HL-60 (cell line): ENCODE results near the gene ITIH4.
A peak's percentile ranks its signal among the peaks of the same experiment; 100 is the strongest.

Experiments used
- DNase-seq, 2 experiments: peaks; one replicate each; pipeline ENCODE4 v3.0.0-alpha.2; 2010 to 2020; ENCODE audit warnings: low read depth in 1 of 2, low spot score in 1 of 2
- H3K27ac ChIP-seq: fragments of 250-450 bp; sonication (Bioruptor Pico); replicated peaks from 2 replicates; pipeline ENCODE4 v1.5.1; 2020; ENCODE audit warnings: mild to moderate bottlenecking, moderate library complexity
- H3K27me3 ChIP-seq: fragments of 250-450 bp; sonication (Bioruptor Pico); 2 replicates; pipeline ENCODE4 v1.5.1; 2021; ENCODE audit warnings: mild to moderate bottlenecking, moderate library complexity; ENCODE audit not compliant: insufficient read depth, poor library complexity, severe bottlenecking
- H3K4me3 ChIP-seq: replicated peaks from 2 replicates; pipeline ENCODE4 v1.5.1; 2011; ENCODE audit warnings: mild to moderate bottlenecking, control low read depth, low read length; ENCODE audit not compliant: insufficient read depth
- GABPA ChIP-seq: IDR thresholded peaks from 2 replicates; pipeline ENCODE4 v1.6.1; 2012; ENCODE audit warnings: low read depth
- POLR2AphosphoS5 ChIP-seq: IDR thresholded peaks from 2 replicates; pipeline ENCODE4 v1.6.1; 2012; ENCODE audit warnings: low read depth
- SPI1 ChIP-seq: IDR thresholded peaks from 2 replicates; pipeline ENCODE4 v1.6.1; 2012; ENCODE audit warnings: low read depth, mild to moderate bottlenecking, borderline replicate concordance
- TF ChIP-seq, protein P1 (sequence below): IDR thresholded peaks from 2 replicates; pipeline ENCODE4 v1.6.1; 2012; ENCODE audit warnings: low read depth; ENCODE audit not compliant: insufficient replicate concordance
- TF ChIP-seq, protein P2 (sequence below): IDR thresholded peaks from one replicate; pipeline ENCODE4 v1.5.1; 2011; ENCODE audit warnings: low read length, control low read depth, inconsistent platforms; ENCODE audit not compliant: insufficient read depth

ITIH4 gene

GRCh38 chr3:52857133-52857532 lies 26.7 kb upstream of the ITIH4 start:
- Histone ChIP-seq H3K27me3 (no peaks in the 10 kb centered on the region), H3K27ac (no peak overlapping the region), H3K4me3 (no peak overlapping the region)
- no peak for DNase-seq
- TF ChIP-seq SPI1 (no peak), GABPA (no peak)
- TF ChIP-seq, protein P1, sequence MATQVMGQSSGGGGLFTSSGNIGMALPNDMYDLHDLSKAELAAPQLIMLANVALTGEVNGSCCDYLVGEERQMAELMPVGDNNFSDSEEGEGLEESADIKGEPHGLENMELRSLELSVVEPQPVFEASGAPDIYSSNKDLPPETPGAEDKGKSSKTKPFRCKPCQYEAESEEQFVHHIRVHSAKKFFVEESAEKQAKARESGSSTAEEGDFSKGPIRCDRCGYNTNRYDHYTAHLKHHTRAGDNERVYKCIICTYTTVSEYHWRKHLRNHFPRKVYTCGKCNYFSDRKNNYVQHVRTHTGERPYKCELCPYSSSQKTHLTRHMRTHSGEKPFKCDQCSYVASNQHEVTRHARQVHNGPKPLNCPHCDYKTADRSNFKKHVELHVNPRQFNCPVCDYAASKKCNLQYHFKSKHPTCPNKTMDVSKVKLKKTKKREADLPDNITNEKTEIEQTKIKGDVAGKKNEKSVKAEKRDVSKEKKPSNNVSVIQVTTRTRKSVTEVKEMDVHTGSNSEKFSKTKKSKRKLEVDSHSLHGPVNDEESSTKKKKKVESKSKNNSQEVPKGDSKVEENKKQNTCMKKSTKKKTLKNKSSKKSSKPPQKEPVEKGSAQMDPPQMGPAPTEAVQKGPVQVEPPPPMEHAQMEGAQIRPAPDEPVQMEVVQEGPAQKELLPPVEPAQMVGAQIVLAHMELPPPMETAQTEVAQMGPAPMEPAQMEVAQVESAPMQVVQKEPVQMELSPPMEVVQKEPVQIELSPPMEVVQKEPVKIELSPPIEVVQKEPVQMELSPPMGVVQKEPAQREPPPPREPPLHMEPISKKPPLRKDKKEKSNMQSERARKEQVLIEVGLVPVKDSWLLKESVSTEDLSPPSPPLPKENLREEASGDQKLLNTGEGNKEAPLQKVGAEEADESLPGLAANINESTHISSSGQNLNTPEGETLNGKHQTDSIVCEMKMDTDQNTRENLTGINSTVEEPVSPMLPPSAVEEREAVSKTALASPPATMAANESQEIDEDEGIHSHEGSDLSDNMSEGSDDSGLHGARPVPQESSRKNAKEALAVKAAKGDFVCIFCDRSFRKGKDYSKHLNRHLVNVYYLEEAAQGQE = no peak
- TF ChIP-seq, protein P2, sequence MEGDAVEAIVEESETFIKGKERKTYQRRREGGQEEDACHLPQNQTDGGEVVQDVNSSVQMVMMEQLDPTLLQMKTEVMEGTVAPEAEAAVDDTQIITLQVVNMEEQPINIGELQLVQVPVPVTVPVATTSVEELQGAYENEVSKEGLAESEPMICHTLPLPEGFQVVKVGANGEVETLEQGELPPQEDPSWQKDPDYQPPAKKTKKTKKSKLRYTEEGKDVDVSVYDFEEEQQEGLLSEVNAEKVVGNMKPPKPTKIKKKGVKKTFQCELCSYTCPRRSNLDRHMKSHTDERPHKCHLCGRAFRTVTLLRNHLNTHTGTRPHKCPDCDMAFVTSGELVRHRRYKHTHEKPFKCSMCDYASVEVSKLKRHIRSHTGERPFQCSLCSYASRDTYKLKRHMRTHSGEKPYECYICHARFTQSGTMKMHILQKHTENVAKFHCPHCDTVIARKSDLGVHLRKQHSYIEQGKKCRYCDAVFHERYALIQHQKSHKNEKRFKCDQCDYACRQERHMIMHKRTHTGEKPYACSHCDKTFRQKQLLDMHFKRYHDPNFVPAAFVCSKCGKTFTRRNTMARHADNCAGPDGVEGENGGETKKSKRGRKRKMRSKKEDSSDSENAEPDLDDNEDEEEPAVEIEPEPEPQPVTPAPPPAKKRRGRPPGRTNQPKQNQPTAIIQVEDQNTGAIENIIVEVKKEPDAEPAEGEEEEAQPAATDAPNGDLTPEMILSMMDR = no peak

GRCh38 chr3:52856666-52857065 lies 26.2 kb upstream of the ITIH4 start:
- Histone ChIP-seq H3K27ac (no peak overlapping the region), H3K27me3 (no peaks in the 10 kb centered on the region), H3K4me3 (no peak overlapping the region)
- no peak for TF ChIP-seq SPI1
- TF ChIP-seq, protein P1 = no peak
- TF ChIP-seq GABPA = no peak
- TF ChIP-seq POLR2AphosphoS5 = no peak
- TF ChIP-seq, protein P2 = no peak
- DNase-seq = no peak

DNA sequence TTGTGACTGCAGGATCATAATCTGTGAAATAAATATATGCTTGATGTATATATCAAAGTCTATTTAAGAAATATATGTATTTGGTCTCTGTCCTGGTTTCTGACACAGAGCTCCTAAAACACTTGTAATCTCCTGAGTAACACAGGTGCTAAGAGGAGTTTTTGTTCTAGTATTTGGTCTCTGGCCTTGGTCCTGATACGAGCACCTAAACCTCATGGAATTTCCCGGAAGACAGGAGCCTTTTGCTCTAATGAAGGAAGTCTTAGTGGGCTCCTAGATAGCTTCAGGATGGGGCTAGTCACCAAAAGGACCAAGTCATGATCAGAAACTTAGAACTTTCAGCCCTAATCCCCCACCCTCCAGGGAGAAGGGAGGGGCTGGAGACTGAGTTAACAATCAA lies 23.5 kb upstream of the ITIH4 start:
- H3K27ac ChIP-seq = no peak overlapping the region
- DNase-seq = no peak
- H3K27me3 ChIP-seq = no peaks in the 10 kb centered on the region
- TF ChIP-seq, protein P1 = peak; percentile 87
- TF ChIP-seq POLR2AphosphoS5 (no peak), SPI1 (no peak)
- TF ChIP-seq, protein P2 = no peak
- H3K4me3 ChIP-seq = no peak overlapping the region
